GM19467 (cell line): ENCODE results near the gene CHD1L.
"Not testable (repeated sequence)": the region's sequence is repeated elsewhere in the genome, so short reads cannot be mapped to it uniquely, and the experiment has no call there.

Experiments
- ATAC-seq: cut with Tn5 transposase; IDR thresholded peaks from one replicate; pipeline ENCODE4 v1.9.1; 2021; ENCODE audit warnings: mild to moderate bottlenecking, moderate library complexity; ENCODE audit not compliant: unreplicated experiment

CHD1L gene

DNA sequence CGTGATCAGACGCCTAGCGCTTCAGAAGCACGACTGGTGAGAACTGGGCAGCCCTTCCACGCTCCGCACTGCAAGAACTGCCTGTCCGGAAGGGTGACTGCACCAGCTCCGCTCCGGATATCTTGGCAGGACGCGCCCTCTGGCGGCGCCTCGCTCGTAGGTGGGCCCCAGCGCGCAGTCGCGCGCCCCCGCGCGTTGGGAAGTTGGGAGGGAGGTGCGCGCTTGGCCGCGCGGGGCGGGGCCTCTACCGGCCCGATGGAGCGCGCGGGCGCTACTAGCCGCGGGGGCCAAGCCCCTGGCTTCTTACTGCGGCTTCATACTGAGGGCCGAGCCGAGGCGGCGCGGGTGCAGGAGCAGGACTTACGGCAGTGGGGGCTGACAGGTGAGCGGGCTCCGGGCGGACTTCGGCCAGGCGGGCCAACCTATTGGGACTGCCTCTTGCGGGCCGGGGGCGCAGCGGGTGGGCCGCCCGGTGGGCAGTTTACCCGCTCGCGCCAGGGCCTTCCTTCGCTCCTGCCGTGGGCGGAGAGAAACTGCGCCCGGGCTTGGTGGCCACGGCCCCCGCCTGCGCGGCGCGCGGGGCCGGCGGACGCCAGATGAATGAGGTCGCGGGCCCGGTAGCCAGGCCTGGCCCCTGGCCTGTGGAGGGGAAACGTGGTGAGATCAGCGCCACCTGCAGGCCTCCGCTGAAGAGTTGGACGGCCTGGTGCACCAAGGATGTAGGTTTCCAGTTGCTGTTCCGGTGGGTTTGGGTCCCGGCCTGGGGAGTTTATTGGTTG, at the start of gene CHD1L:
CHD1L (plus strand) TSS at position 236 of the 779 bp plus-strand sequence; CDS start at position 256, 20 bp downstream.
- peak; percentile 86 for ATAC-seq

DNA sequence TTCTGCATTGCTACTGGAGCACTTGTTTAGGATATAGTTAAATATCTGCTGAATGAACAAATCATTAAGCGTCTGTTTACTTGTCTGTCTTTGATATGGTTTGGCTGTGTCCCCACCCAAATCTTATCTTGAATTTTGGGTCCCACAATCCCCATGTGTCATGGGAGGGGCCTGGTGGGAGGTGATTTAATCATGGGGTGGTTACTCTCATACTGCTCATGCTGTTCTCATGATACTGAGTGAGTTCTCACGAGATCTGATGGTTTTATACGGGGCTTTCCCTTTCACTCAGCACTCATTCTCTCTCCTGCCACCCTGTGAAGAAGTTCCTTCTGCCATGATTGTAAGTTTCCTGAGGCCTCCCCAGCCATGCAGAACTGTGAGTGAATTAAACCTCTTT, 45.2 kb upstream of the CHD1L start:
- not testable (repeated sequence) for ATAC-seq

DNA sequence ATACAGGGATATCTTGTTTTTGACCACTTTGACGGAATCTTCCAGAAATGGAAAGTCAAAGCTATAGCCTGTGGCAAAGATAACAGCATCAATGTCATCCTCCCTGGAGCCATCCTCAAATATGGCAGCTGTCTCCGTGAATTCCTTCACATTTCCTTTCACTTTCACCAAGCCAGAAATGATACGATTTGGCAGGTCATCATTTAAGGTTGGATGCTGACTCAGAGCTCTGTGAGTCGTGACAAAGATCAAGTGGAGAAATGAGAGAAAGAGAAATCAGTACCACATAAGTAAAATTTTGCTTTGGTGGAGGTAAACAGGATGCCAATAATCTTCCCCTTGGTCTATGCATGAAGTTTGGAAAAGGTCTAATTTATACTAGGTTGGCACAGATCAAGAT, 41.2 kb upstream of the CHD1L start:
- no peak for ATAC-seq

DNA sequence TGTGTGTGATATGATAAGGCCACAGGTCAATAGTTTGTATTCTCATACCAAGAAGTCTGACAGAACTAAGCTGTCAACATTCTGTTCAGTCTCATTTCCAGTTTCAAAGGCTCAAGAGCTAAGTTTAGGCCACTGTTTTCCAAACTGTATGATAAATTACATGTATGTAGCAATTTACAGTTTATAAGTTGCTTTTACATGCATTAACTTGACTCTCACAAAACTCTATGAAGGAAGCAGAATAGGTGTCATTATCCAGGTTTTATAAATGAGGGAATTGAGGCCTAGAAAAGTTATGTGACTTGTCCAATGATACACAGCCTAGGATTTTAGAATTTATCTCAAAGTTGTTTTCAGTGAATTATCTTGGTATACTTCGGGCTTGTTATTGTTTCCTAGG, 40.7 kb upstream of the CHD1L start:
- ATAC-seq = no peak

DNA sequence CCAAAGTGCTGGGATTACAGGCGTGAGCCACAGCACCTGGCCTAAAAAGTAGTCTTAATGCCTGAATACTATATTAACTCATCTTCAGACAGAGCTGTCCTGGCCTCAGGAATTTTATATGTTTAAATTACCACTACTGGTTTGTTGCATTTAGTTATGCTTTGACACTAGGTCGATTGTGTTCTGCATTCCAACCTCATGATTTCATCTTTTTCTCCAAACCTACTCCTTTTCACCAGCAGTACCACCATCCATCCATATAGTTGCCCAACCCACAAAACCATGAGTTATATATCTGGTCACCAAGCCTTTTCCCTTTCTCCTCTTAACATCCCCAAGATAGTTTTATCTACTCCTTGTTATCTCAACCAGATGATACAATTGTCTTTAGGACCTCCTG, 39.9 kb upstream of the CHD1L start:
- ATAC-seq = no peak

DNA sequence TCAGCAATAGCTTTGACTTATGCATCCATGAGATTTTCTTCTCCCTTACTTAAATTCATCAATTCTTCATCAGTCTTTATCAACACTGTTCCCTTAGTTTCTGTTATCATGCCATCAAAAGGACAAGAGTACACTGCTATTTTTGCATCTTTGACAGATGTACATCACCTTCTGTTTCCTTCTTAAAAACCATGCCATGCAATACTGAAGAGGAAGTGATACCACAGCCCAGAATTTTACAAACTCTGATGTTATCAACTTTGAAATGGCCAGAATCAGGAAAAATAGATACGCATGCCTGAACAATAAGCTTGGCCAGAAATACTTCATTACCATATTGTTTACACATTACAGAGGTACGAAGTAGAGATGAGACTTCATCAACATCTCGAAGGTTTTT, 38.4 kb upstream of the CHD1L start:
- ATAC-seq = no peak

DNA sequence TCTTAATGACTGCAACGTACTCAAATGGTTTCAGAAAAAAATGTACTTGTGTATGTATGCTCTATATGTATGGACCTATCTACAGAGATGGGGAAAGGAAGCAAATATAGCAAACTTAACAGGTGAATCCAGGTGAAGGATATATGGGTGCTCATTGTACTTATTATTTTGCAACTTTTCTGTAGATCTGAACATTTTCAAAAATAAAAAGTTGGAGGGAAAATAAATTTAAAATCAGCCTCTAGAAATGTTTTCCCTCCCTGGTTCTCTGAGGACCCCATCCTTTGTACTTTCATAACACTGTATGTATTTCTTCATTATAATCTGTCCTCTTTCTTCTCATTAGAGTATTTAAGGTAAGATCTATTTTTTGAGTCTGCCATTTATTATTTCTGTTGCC, 35.3 kb upstream of the CHD1L start:
- no peak for ATAC-seq

DNA sequence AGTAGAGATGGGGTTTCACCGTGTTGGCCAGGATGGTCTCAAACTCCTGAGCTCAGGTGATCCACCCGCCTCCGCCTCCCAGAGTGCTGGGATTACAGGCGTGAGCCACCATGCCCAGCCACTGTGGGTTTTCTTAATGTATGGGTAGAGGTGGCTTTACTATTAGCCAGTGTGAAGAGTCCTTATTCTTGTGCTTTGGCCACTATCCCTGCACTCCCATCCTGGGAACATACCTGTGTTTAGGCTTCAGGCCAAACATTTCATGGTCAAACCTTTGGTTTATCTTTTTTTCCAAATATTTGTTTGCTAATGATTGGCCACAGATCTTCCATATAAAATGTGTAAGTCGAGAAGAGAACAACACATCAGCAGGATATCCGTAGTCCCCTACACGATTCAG, 33.9 kb upstream of the CHD1L start:
- ATAC-seq = no peak

DNA sequence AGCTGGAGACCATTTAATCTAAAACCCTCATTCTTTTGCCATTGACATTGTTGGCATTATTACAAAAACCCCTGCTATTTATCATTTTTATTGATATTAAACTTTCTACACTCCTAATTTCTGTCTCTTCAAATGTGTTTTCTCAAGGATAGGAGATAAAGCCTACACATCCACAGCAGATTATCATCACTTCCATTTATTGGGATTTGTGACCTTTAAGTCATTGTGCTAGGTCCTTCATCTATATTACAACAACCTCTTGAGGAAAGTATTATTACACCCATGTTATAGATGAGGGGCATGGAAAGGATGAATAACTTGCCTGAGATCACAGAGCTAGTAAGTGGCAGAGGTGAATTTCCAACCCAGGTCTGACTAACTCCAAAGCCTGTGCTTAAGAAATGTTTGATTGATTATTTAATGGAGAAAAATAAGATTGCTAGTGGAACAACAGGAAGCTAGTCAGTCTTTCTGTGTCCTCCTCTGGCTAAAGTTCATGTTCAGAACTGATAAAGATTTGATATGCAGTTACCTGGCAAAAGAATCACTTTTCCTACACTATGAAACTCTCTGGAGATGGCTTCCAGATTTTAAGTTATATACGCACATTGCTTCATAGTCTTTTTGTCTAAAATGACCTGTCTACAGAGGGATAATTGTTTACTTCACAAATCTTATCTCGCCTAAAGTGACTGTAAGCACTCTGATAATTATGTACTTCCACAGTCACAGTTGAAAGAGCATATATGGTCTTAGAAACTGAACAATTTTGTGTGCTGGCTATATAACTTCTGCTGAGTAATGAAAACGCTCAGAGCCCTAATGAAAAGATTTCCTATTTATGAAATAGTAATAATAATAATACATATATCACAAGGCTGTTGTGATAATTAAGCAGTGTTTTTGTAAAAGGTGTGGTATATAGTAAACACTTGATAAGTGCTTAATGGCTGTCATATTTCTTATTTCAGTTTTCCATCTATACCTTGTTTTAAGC, 32.4 kb upstream of the CHD1L start:
- ATAC-seq = no peak

DNA sequence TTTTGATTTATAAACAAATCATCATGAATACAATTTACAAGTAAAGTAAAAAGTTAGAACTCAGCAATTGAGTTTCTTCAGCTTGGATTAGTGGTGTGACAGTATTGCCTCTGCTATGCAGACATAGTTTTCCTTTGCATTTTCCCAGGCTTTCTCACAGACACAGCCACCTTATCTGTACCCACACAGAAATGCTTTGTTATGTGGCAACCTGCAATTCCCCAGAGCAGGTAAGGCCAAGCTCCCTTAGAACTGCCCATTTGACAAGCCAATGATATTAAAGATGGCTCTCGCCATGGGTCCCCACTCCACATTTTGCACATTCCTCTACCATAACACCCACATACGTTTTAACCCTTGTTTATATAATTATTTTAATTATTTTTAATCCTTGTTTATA, 31.5 kb upstream of the CHD1L start:
- ATAC-seq = no peak

DNA sequence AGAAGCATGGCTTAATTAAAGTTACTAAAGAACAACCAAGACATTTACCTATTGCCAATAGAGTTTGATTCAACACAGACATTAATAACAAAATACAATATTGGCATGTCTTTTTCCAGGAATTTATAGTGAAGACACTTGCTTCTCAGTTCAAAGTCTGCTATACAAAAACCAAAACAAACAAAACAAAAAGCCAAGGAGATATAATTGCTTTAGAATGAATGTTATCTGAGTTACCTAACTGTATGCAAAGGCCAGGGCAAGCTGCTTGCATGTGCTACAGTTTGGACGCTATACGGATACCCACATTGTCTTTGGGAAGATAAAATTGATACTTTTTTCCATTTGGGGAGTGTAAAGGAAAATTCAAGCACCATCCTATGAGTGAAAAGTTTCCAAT, 30.9 kb upstream of the CHD1L start:
- no peak for ATAC-seq

DNA sequence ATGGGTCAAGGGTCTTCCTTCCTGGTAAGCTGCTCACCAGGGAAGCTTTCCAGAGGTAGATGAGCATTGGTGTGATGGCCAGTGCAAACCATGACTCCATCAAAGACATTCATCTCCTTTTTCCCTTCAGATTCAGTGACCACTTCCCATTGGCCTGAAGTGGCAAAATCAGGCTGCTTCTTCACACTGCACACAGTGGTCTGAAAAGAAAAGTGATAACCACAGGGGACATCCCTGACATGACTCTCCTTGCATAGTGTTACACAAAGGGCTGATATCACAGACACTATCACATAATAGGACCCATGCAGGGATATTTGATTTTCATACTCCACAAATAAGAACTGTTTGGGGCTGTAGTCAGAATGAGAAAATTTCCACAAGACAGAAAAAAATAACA, 29.2 kb upstream of the CHD1L start:
- ATAC-seq = no peak

DNA sequence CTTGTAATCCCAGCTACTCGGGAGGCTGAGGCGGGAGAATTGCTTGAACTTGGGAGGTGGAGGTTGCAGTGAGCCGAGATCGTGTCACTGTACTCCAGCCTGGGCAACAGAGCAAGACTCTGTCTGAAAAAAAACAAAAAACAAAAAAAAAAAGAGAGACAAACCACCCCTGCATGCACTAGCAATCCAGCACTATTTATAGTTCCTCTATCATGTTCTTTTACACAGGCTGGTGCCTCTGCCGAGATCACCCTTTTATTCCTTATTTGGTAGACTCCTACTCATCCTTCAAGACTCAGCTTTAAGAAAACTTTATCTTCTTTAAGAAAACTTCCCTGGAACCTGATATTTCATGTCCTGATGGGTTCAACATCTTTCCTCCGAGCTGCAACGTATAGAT, 28.2 kb upstream of the CHD1L start:
- no peak for ATAC-seq

DNA sequence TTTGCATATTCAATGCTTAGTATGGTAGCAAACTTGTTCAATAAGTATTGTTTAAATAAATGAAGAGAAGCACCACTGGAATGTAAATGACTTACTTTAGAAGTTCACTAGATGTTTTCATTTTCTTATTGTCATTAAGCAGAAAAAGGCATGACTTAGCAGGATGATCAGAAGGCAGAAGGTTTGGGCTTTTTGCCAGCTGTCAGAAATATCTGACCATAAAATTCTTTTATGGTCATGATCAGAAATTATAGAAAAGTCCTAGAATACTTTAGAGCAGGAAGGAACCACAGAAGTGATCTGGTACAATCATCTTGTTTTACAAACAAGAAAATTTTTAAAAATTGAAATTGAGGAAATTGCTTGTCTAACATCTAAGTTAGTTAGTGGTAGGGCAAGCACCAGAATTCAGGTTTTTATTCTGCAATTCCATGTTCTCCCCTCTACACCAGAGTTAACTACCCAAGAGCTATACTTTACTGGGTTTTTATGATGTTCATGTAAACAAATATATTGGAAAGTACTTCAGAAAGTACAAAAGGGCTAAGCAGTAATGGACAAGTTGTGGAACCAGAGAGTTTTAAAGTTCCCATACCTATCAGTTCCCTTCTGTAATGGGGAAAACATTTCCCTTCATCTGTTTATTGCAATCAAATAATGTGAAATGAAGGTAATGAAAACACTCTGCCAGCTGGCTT, 27.5 kb upstream of the CHD1L start:
- ATAC-seq = no peak

DNA sequence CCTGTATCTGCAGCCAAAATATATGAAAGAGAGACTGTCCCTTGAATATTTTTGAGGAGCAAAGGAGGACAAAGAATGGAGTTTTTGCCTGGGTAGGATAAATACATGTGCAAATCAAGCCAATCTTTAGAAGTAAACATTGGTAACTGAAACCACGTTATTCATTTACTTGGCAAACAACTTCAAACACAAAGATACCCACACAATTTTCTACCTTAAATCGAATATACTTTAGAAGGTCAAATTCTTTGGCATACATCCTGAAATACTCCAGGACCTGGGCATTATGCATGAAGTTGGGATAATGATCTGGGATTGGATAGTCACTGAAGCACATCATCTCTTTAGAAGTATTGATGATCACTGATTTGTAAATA, 27.0 kb upstream of the CHD1L start:
- no peak for ATAC-seq

DNA sequence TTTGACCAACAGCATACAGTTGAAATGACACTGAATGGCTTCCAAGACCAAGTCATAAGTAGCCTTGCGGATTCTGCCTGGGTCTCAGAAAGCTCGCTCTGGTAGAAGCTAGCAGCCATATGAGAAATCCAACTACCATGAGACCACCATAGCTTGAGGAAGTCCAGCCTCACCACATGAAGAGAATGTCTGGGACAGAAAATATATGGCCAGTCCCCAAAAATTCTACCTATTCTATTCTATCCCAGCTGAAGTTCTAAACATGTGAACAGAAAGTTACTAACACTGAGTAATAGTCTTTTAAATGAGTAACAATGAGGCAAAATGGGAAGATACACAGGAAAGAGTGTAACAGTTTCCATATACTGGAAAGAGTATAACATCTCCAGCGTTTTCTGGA, 26.4 kb upstream of the CHD1L start:
- no peak for ATAC-seq

DNA sequence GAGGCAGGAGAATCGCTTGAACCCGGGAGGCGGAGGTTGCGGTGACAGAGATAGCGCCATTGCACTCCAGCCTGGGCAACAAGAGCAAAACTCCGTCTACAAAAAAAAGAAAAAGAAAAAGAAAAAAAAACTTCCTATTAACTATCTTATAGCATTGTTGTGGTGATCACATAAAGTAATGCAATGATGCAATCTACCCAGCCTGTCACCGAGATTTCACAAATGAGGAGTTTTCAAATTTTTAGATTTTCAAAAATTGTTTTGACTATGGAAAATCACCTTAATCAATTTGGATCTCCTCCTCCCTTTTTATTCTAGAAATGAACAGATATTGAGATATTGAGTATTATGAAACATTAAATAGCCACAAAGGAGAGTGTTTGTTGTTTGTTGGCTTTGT, 25.3 kb upstream of the CHD1L start:
- ATAC-seq = no peak

DNA sequence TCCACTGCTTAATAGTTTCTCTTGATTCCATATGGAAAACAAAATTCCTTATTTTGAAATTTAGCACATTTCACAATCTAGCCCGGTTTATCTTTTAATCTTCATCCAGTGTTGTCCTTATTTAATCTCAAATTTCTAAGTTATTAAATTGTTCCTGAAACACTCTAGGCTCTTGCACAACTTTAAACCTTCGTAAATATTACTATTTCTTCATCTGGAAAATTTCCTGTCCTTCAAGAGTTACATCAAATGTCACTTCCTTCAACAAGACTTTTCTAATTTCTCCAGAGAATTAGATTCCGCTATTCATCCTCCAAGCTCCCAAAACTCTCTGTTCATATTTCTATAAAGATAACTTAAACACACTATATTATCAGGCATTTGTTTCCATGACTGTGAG, 23.9 kb upstream of the CHD1L start:
- no peak for ATAC-seq

DNA sequence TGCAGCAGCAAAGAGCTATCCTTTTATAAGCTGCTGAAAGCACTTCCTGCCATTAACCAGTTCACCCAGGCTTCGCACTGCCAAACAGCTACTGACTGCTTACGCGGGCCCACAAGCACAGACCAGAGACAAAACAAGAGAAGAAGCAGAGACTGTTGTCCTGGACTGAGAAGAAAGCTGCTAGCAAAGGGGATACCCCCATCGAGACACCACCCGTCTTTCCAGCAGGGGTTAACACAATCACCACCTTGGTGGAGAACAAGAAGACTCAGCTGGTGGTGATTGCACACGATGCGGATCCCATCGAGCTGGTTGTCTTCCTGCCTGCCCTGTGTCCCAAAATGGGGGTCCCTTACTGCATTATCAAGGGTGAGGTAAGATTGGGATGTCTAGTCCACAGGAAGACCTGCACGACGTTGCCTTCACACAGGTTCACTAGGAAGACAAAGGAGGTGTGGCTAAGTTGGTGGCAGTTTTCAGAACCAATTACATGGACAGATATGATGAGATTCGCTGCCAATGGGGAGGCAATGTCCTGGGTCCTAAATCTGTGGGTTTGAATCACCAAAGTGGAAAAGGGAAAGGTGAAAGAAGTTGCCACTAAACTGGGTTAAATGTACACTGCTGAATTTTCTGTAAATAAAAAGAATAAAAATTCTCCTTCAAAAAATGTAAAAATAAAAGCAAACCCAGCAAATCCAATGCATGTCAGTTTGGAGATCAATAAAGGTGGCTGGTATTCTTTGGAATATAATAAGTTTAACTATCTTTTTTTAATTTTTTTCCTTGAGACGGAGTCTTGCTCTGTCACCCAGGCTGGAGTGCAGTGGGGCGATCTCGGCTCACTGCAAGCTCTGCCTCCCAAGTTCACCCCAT, 18.5 kb upstream of the CHD1L start:
- no peak for ATAC-seq

DNA sequence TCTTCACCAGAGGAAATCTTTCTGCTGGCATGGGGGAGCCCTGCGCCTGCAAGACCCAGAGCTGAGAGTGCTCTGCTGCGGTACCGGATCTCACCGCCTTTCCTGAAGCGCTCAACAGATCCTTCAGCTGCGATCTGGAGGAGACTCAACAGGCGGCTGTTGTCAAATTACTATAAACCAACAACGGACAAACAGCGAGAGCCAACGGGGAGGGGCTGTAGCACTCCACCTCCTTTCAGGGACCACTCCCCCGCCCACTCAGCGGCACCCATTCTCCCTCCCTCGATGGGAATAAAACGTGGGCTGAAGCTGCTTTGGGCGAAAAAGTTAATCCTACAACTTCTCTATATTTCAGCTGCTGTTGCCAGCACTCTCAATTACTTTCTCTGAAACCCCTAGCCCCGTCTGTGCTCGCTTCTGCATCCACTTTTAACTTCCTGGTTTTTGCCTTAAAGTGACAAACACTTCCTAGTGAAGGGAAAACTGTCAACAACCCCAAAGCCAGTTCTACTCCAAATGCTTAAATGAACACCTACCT, 17.2 kb upstream of the CHD1L start, which contains the start of gene FMO5:
FMO5 (minus strand) TSS at position 147 of the 538 bp plus-strand sequence. CDS start 310 bp downstream, outside the sequence.
- ATAC-seq = peak; percentile 79
